ENCODE results near the gene ATP6V0C.

DNA sequence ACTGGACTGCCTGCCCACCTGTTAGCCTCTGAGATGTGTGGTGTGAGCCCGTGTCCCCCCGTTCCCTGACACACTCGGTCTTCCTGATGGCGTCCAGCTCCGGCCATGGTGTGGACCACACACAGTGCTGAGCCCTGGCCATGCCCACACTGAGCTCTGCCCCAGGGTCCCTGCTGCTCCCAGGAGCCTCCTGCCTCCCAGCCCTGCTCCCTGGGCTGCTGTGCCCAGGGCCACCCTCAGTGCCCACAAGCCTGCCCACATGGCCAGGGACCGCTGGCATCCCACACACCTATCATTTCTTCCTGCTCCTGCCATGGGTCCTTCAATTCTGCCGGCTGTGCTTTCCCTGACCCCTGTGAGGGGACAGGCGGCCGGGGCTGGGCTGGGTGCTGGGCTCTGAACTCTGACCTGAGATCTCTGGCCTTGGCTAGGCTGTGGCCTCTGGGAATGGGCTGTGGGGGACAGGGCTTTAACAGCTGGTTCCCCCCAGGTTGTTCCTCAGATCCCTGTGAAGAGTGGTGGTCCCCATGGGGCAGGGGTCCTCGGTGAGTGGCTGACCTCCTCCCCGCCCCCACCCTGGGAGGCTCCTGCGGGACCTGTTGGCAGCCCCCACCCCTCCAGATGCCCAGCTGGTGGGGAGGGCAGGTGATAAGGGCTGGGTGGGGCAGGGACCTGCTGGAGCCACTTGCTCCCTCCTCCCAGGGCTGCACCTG, 13.5 kb downstream of the ATP6V0C start:
- TF ChIP-seq, protein P1, sequence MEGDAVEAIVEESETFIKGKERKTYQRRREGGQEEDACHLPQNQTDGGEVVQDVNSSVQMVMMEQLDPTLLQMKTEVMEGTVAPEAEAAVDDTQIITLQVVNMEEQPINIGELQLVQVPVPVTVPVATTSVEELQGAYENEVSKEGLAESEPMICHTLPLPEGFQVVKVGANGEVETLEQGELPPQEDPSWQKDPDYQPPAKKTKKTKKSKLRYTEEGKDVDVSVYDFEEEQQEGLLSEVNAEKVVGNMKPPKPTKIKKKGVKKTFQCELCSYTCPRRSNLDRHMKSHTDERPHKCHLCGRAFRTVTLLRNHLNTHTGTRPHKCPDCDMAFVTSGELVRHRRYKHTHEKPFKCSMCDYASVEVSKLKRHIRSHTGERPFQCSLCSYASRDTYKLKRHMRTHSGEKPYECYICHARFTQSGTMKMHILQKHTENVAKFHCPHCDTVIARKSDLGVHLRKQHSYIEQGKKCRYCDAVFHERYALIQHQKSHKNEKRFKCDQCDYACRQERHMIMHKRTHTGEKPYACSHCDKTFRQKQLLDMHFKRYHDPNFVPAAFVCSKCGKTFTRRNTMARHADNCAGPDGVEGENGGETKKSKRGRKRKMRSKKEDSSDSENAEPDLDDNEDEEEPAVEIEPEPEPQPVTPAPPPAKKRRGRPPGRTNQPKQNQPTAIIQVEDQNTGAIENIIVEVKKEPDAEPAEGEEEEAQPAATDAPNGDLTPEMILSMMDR (IDR thresholded peaks at IDR 0.05; ENCODE audit: low read depth, low read length, poor library complexity, severe bottlenecking): no peak
- no peak for TF ChIP-seq EZH2phosphoT487 (IDR thresholded peaks at IDR 0.05; ENCODE audit: borderline replicate concordance, low read length)

Measured in DOHH2 (cell line).